HTR-8/SVneo (cell line): Measurements from ENCODE around the gene LRRC19.

Experiments
- DNase-seq: peaks from one replicate; pipeline ENCODE4 v3.0.0; 2011; ENCODE audit warnings: low spot score, mixed read lengths; ENCODE audit not compliant: insufficient read length
- FAIRE-seq: peaks from 2 replicates; lab custom pipeline; 2011; peaks lifted over from hg19 to GRCh38; lab: Jason Lieb, UNC

The LRRC19 gene

GRCh38 chr9:26956860-26957233, 48.6 kb downstream of the LRRC19 start:
- no peak for DNase-seq

GRCh38 chr9:26955921-26956859, 49.3 kb downstream of the LRRC19 start, which contains the start of gene IFT74:
TSS of gene IFT74 (plus strand) at chr9:26956412. CDS start at chr9:26961968, 5,556 bp downstream.
- DNase-seq (peak; percentile 94), FAIRE-seq (no peak)

More at GRCh38 chr9:26956860-26957233, 48.6 kb downstream of the LRRC19 start:
- no peak for FAIRE-seq

DNA sequence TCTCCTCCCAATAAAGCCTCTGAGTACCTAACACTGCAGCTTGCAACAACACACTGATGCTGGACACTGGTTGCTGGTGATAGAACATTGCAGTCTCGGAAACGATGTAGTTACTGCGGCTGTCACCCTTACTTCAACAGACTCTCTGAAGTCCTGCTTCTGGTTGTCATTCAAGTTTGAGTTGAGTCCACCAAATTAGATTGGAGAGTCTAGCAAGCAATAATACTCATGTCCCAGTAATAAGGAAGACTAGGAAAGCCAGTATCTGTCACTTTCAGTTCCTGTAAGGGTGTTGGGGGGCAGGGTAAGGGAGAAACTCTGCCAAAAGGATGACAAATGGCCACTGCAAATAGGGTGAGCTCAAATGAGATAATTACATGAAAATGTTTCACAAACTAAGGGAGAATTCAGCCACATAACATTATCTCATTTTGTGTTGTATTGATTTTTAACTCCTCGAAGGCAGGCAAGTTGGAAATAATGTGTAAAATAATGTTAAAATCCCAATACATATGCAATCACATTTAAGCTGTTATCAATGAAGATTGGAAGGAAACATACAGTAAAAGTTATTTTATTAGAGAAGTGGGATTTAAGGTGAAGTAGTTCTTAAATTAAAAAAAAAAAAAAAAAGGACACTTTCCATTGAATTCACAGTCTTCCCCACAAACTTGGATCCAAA, 50.1 kb downstream of the LRRC19 start:
- DNase-seq (no peak), FAIRE-seq (no peak)

GRCh38 chr9:26954050-26954508, 51.4 kb downstream of the LRRC19 start:
- DNase-seq (no peak), FAIRE-seq (no peak)

DNA sequence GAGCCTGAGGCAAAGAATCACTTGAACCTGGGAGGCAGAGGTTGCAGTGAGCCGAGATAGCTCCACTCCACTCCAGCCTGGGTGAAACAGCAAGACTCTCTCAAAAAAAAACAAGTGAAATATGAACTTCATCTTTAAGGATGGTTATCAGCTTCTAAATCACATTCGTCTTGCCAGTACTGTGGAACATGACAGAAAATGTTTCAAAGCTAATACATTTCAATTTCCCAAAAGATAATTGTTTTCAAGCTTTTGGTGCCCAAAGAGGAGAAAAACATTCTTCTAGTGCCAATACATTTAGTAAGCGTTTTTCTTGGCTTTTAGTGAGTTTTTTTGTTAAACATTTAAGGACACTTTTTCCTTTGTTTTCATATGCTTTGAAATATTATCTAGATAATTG, 53.7 kb downstream of the LRRC19 start:
- no peak for DNase-seq
- FAIRE-seq, result no peak

GRCh38 chr9:26950521-26950920, 55.0 kb downstream of the LRRC19 start:
- no peak for DNase-seq
- FAIRE-seq, result no peak

GRCh38 chr9:26949637-26950069, 55.8 kb downstream of the LRRC19 start:
- no peak for FAIRE-seq

DNA sequence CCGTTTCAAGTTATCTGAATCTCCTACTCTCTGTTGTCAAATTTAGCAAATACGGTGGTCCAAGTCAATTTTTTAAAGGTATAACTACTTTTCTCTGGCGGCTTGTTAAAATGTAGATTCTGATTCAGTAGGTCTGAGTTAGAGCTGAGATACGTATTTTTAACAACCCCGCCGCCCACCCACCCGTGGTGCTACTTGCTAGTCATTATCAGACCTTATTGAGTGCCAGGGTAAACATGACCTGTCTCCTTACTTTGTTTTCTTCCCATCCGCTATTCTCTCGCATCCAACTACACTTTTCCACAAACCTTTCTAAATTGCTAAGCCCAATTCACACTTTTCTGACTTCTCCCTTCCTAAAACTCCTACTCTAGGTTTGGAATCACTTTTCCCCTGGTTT, 57.7 kb downstream of the LRRC19 start:
- no peak for FAIRE-seq
- DNase-seq, result no peak

More at GRCh38 chr9:26949637-26950069, 55.8 kb downstream of the LRRC19 start:
- DNase-seq, result no peak

- FAIRE-seq (no peak), DNase-seq (peak; percentile 74)
Observed at GRCh38 chr9:26946753-26947727, 58.4 kb downstream of the LRRC19 start, which contains the start of gene PLAA. TSS of gene PLAA (minus strand) at chr9:26947242. CDS start at chr9:26947045, 197 bp downstream.

- FAIRE-seq, result no peak
- DNase-seq, result no peak
Observed at GRCh38 chr9:26945591-26945990, 59.9 kb downstream of the LRRC19 start.
